Stimulated activated CD4-positive, alpha-beta T cell treated with anti-CD3 and anti-CD28 coated beads, Interleukin-2, amount 100 ng/mL, for 24 hours (primary cell): ENCODE measurements around the gene DDX10.

Source experiments
- DNase-seq, 2 donors: peaks; one replicate each; pipeline ENCODE4 v3.0.0-alpha.2; 2020

The DDX10 gene

GRCh38 chr11:108662700-108663099 lies 2.2 kb upstream of the DDX10 start:
- no peak for DNase-seq

GRCh38 chr11:108663154-108663877 lies 1.6 kb upstream of the DDX10 start:
- no peak for DNase-seq

GRCh38 chr11:108666373-108666772 lies 1.5 kb downstream of the DDX10 start:
- DNase-seq: no peak

GRCh38 chr11:108669286-108669685 lies 4.4 kb downstream of the DDX10 start:
- no peak for DNase-seq

GRCh38 chr11:108669711-108670110 lies 4.8 kb downstream of the DDX10 start:
- DNase-seq: no peak

GRCh38 chr11:108670451-108670850 lies 5.6 kb downstream of the DDX10 start:
- DNase-seq: no peak

- no peak for DNase-seq
These were observed 7.2 kb downstream of the DDX10 start for GRCh38 chr11:108672113-108672512.

- DNase-seq: no peak
These were observed 7.9 kb downstream of the DDX10 start for GRCh38 chr11:108672786-108673185.

GRCh38 chr11:108679045-108679444 lies 14.2 kb downstream of the DDX10 start:
- no peak for DNase-seq

GRCh38 chr11:108680271-108680670 lies 15.4 kb downstream of the DDX10 start:
- no peak for DNase-seq

- DNase-seq: no peak
These were observed 20.7 kb downstream of the DDX10 start for GRCh38 chr11:108685419-108686130.

GRCh38 chr11:108693852-108694251 lies 29.0 kb downstream of the DDX10 start:
- no peak for DNase-seq

- DNase-seq: no peak
These were observed 30.0 kb downstream of the DDX10 start for GRCh38 chr11:108694846-108695245.

- peak; percentile 18 to 37 for DNase-seq
These were observed 33.1 kb downstream of the DDX10 start for GRCh38 chr11:108697872-108698473.

- DNase-seq: no peak
These were observed 34.2 kb downstream of the DDX10 start for GRCh38 chr11:108698844-108699642.

GRCh38 chr11:108703916-108704315 lies 39.0 kb downstream of the DDX10 start:
- DNase-seq: no peak

GRCh38 chr11:108705061-108705460 lies 40.2 kb downstream of the DDX10 start:
- no peak for DNase-seq

GRCh38 chr11:108708173-108708572 lies 43.3 kb downstream of the DDX10 start:
- DNase-seq: no peak

GRCh38 chr11:108709741-108710140 lies 44.9 kb downstream of the DDX10 start:
- DNase-seq: no peak

- no peak for DNase-seq
These were observed 48.4 kb downstream of the DDX10 start for GRCh38 chr11:108713076-108713790.

GRCh38 chr11:108715239-108715638 lies 50.4 kb downstream of the DDX10 start:
- DNase-seq: no peak

GRCh38 chr11:108718466-108718865 lies 53.6 kb downstream of the DDX10 start:
- DNase-seq: no peak
